ENCODE measurements around the gene ARHGAP24.
A peak's percentile ranks its signal among the peaks of the same experiment; 100 is the strongest.
"Not testable (repeated sequence)": the region's sequence is repeated elsewhere in the genome, so short reads cannot be mapped to it uniquely, and the experiment has no call there.

The ARHGAP24 gene

GRCh38 chr4:85861064-85861765 lies 386.3 kb downstream of the ARHGAP24 start:
- no peak for DNase-seq (ENCODE audit: low spot score)

DNA sequence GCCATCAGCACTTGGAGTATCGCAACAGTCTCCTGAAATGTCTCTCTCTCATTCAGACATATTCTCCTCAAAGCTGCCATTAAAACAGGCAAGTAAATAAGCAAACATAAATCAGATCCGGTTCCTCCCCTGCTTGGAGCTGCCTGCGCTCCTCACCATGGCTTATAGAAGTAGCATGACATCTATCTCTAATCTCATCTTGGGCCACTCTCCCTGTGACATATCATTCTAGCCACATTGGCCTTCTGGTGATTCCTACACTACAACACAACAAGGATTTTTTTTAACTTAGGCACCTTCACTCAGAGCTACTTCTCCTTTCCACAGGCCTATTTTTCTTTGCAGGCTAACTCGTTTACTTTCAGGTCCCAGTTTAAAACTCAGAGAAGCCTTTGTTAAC lies 387.9 kb downstream of the ARHGAP24 start:
- no peak for DNase-seq (ENCODE audit: low spot score)

DNA sequence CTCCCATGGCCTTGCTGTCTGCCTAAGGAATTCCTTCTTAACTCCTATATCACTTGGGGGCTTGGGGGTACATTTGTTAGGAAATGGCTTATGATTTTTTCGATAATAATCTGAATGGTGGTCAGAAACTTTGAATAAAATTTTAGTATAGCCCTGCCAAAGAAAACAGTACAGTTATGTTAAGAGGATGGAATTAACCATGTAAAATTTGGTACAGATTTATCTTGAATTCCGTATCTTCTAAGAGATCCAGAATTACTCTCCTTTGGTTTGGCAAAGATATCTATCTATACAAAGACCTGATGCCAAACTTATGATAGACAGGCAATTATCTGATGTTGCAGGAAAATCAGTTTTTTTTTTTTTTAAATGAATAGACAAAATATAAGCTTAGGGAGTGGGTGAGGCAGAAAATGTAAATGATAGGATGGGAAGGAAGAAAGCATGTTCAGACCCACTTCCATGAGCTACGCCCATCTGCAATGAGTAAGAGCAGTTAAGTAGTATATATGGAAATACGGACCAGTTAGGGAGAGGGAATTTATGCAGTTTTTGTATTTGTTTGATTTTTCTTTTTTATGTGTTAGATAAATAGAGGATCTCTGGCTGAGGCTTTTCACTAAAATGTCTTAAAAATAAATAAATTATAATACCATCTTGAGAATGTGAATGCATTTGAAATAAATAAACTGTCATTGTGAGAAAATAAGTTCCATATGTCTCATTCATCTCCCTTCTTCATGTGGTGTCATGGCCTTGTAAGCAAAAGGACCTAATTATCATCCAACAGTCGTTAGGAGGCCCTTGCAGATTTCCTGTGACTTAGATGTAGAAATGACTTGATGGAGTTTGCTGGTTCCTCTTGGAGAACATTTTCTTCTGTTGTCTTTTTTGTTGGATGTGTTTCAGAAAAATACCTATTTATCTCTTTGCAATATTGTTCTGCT lies 389.6 kb downstream of the ARHGAP24 start:
- no peak for DNase-seq (ENCODE audit: low spot score)

GRCh38 chr4:85865256-85865655 lies 390.3 kb downstream of the ARHGAP24 start:
- DNase-seq (ENCODE audit: low spot score): no peak

GRCh38 chr4:85866508-85866907 lies 391.6 kb downstream of the ARHGAP24 start:
- no peak for DNase-seq (ENCODE audit: low spot score)

- no peak for DNase-seq (ENCODE audit: low spot score)
Observed at GRCh38 chr4:85867271-85867670, 392.3 kb downstream of the ARHGAP24 start.

DNA sequence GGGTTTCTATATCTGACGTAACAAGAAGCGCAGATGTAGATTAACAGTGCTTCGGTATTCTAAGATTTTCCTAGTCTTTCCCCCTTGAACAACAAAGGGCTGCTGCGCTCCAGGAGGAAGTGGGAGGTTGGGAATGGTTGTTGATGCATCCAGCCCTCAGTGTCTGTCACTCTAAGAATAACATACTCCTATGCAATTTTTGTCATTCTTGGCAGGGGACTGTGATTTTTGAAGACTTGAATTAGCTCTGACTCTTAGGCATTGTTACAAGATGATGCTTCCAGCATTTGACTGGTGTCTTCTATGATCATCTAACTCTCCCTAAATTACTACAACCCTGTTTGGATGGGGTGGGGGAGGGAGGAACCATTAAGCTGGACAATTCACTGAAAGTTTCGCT lies 394.2 kb downstream of the ARHGAP24 start:
- no peak for DNase-seq (ENCODE audit: low spot score)

DNA sequence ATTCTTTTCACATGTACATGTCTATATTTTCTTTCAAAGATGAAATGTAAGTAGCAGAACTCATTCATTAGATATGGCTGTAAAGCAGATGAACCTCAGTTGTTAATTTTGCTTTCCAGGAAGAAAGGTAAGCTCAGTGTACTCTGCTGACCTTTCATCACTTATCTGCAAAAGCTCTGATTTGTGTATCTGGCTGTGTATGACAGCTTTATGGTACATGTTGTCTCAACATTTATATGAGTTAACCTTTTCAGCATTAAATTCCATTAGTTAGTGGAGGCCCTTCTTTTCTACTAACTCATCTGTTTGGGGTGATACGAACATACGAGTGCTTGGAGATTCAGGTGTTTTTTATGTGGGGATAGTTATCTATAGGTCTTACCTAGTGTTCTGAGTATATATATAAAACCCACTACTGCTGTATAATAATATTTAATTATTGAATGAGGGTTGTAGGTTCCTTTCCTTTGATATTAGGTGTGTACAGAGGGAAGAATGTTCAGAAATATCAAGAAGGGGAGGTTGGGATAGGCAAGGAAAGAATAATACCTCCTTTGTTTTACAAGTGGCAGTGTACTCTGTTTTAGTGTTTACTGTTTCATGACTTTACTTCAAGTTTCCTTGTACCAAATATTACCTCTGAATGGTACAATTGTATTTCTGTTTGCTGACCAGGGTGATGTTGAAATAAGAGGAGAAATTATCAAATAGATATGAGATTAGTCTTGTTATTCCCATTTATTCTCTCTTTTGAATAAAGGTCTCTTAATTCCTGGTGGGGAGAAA lies 395.5 kb downstream of the ARHGAP24 start:
- DNase-seq (ENCODE audit: low spot score): no peak

DNA sequence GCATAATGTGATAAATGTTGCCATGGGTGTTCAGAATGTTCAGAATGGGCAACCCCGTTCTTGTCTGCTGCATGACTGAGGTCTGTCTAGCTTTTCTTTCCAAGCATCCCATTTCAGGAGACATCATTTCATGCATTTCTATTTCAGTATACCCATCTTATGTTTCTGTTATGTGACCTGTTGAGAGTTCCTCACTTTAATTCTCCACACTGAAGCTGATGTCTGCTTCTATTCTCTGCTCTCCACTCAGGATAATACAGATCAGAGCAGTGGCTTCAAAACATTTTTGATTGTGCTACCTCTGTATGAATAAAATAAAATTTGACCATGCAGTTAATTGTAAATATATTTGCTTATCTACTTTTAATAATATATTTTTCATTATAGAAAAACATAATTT lies 398.6 kb downstream of the ARHGAP24 start:
- no peak for DNase-seq (ENCODE audit: low spot score)

DNA sequence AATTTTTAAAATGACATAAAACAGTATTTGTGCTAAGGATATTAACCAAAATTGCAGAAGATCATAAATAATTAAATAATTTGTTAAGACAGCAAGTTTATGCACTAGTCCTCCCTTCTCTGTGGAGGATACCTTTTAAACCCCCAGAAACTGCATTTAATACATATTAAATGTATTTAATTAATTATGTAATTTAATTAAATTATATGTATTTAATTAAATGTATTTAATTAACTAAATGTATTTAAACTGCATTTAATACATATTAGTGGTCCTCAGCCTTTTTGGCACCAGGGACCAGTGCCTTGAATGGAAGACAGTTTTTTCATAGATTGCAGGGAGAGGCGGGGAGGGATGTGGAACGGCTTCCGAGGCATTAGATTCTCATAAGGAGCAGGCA lies 404.6 kb downstream of the ARHGAP24 start:
- DNase-seq (ENCODE audit: low spot score): no peak

DNA sequence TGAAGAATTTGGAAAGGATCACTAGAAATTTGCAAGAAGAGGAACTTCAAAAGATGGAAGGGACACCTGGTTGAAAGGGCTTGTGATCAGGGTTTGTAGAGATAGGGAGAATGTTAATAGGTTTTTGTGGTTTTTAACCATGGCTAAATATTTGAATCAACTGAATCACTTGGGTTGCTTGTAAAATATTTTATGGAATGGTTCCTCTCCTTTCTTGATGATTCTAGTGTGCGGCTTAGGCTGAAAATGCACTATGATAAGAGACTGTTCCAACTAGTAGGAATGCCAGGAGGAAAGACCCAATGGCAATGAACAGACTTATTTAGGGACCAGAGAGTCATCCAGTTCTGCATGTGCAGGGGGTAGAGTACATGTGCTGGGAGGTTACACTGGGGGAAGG lies 408.2 kb downstream of the ARHGAP24 start:
- DNase-seq (ENCODE audit: low spot score): no peak

GRCh38 chr4:85884251-85884650 lies 409.3 kb downstream of the ARHGAP24 start:
- DNase-seq (ENCODE audit: low spot score): no peak

DNA sequence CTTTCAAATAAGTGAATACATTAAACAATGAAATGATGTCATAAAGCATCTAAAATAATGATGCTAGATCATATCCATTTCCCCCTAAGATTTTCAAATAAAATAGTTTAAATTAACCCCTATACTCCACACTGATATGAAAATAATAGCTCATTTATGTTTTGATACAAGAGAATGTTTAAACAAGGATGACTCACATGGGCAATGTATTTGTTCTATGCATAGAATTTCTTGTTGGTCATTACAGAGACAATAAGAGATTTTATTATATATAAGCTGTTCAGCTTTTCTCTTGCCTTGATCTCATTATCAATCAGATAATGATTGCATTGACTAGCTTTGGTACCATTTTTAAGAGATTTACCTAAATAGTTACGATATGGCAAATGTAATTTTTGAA lies 411.7 kb downstream of the ARHGAP24 start:
- no peak for DNase-seq (ENCODE audit: low spot score)

DNA sequence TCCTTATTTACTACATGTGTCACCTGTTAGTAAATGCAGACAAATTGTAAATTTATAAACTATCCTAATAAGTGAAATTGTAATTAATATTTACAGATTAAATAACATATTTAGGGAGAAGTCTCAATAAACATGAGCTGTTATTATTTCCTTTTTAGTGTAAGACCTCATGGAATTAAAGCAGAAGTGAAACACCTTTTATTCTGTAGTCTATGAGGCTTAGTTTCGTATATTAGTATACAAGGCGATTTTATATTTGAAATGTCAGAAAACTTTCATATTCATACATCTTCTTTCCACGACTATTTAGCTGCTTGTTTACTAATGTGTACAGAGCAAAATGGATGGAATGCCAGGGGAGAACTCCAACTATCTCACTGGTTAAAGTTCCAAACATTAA lies 414.4 kb downstream of the ARHGAP24 start:
- DNase-seq (ENCODE audit: low spot score): no peak

GRCh38 chr4:85895755-85896154 lies 420.8 kb downstream of the ARHGAP24 start:
- DNase-seq (ENCODE audit: low spot score): no peak

GRCh38 chr4:85898231-85898630 lies 423.3 kb downstream of the ARHGAP24 start:
- DNase-seq (ENCODE audit: low spot score): no peak

DNA sequence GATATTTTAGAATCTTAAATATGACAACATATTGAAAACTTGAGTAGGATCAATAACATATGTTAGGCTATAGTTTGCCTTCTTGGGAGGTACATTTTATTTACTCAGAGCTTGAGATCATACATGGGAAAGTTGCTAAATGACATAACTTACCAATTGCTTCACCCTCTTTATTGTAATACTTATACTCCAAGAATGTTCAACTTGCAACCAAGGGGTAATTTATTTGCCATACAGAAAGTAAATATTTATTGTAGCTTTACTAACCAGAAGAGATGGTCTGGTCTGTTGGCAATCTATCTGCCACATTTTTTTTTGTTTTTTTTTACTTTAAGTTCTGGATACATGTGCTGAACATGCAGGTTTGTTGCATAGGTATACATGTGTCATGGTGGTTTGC lies 426.6 kb downstream of the ARHGAP24 start:
- no peak for DNase-seq (ENCODE audit: low spot score)

DNA sequence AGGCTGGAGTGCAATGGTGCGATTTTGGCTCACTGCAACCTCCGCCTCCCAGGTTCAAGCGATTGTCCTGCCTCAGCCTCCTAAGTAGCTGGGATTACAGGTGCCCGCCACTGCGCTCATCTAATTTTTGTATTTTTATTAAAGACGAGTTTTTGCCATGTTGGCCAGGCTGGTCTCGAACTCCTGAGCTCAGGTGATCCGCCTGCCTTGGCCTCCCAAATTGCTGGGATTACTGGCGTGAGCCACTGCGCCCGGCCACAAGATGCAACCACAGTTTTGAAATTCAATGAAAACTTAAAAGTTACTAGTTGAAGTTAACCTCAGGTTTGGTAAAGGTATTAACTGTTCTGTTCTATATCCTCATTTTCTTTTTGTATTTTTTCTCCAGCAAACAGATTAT lies 427.7 kb downstream of the ARHGAP24 start:
- DNase-seq (ENCODE audit: low spot score): not testable (repeated sequence)

- no peak for DNase-seq (ENCODE audit: low spot score)
Observed at GRCh38 chr4:85905761-85906160, 430.8 kb downstream of the ARHGAP24 start.

DNA sequence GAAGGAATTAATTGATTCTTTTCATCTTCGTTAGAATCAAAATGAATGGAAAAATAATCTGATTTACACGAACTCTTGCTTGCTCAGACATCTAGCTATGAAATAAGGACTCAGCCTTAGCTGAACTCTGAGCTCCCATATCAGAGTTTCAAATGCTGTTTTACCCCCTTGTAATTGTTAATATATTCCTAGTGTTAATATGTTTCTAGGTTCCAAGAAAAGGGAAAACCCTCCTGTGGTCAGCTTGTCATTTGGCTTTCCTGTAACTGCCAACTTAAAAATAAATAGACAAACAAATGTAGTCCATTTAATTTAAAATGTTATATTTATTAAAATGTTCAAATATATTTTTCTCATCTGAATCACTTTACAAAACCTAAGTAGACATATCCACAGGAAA lies 432.1 kb downstream of the ARHGAP24 start:
- no peak for DNase-seq (ENCODE audit: low spot score)

GRCh38 chr4:85909851-85910250 lies 434.9 kb downstream of the ARHGAP24 start:
- DNase-seq (ENCODE audit: low spot score): no peak

DNA sequence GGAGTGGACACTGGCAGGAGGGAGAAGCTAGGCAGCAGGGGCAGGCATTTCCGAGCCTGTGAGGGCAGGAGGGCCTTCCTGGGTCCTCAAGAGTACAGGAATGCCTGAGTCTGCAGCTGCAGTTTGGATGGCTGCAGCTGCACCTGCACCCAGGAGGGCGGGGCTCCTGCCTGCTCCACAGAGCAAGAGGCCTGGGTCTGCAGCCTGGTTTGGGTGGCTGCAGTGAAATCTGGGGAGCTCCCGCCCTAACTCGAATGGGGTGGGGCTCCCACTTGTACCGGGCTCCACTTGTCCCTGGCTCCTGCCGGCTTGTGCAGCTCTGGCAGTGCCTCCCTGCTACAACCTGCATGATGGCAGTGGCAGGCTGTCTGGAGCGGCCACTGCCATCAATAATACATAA lies 436.0 kb downstream of the ARHGAP24 start:
- peak; percentile 5 for DNase-seq (ENCODE audit: low spot score)

All from NAMALWA (cell line).